SKM-1 treated with dmso at 0.1 percent for 144 hours (cell line): ENCODE results near the gene LRRN1.

Experiments
- DNase-seq: peaks from one replicate; lab custom pipeline; 2025; ENCODE audit not compliant: unreplicated experiment; lab: John Stamatoyannopoulos, UW

The LRRN1 gene

DNA sequence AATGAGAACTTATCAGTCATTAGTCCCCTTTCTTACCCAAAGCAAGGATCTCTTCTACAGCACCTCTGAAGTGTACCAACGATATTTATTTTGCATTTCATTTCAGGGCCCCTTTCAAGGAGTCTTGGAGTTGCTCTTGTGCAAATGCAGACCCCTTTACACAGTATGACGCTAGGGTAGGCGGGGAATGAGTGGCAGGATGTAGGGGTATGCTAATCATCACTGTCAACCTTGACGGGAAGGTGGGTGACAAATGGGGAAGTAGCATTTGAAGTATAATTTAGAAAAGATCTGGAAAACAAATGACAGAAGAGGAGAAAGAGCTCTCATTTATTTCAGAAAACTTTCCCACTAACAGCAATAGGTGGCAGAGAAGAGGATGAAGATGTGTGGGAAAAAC is 94.4 kb downstream of the LRRN1 start:
- no peak for DNase-seq
